ENCODE measurements around the gene RSRC1. TPM values are rescaled to one million over a fixed set of nuclear protein-coding genes. Genes with fewer than 3 reads are reported as not detected.

RSRC1 gene
- total and polyA plus RNA-seq, 2 experiments from 2014 or later = 22.6 to 34.1 TPM

DNA sequence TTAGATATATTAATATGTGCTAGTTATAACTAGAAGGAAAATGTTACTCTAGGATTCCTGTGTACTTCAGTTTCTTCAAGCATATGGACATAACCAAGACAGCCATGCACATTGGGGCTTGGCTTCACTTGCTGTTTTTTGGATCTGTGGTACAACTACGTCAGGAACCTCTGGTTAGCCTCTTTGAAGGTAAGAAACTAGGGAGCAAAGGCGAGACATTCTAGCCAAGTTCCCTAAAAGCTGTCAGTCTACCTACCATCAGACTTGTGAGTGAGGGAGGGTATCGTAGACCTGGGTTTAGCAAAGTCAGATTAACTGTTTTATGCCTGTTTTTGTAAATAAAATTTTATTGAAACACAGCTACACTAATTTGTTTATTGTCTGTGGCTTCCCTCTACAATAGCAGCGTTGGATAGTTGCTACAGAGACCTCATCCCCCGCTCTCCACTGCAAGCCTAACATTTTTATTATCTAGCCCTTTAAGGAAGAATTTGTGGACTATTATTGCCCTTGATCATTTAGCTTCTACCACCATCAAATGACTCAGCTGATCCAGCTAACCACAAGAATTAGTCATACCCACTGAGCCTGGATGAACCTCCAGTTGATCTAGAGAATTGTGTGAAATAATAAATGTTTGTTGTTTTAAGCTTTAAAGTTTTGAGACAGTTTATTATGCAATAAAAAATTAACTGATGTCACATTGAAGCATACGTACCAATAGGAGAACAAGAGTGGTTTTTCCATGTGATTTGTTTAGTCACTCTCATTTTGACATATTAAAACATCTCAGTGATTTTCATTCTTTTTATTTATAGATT, 58.1 kb downstream of the RSRC1 start:
- H4K20me1 ChIP-seq (ENCODE audit: insufficient read depth, poor library complexity, severe bottlenecking) = no peaks in the 10 kb centered on the region
- WGBS (ENCODE audit: low lambda C conversion rate, missing lambda C conversion rate) = 80% methylated on average over 6 of the region's 6 CpGs
- no peaks in the 10 kb centered on the region for H3K79me2 ChIP-seq
- H3K36me3 ChIP-seq (replicated peaks; ENCODE audit: insufficient read depth, low read depth) = no peaks in the 10 kb centered on the region
- no peak overlapping the region for H3K4me2 ChIP-seq
- H3K4me1 ChIP-seq (ENCODE audit: insufficient read depth) = no peaks in the 10 kb centered on the region
- H3K9me3 ChIP-seq (ENCODE audit: low read depth) = no peaks in the 10 kb centered on the region
- peak; percentile 5 for DNase-seq (ENCODE audit: low spot score)
- no peak overlapping the region for H3K27ac ChIP-seq
- TF ChIP-seq EZH2 (IDR thresholded peaks at IDR 0.05; ENCODE audit: borderline replicate concordance) (no peak), EZH2phosphoT487 (IDR thresholded peaks at IDR 0.05; ENCODE audit: low read depth, severe bottlenecking, unreplicated experiment) (no peak)
- TF ChIP-seq, protein P1, sequence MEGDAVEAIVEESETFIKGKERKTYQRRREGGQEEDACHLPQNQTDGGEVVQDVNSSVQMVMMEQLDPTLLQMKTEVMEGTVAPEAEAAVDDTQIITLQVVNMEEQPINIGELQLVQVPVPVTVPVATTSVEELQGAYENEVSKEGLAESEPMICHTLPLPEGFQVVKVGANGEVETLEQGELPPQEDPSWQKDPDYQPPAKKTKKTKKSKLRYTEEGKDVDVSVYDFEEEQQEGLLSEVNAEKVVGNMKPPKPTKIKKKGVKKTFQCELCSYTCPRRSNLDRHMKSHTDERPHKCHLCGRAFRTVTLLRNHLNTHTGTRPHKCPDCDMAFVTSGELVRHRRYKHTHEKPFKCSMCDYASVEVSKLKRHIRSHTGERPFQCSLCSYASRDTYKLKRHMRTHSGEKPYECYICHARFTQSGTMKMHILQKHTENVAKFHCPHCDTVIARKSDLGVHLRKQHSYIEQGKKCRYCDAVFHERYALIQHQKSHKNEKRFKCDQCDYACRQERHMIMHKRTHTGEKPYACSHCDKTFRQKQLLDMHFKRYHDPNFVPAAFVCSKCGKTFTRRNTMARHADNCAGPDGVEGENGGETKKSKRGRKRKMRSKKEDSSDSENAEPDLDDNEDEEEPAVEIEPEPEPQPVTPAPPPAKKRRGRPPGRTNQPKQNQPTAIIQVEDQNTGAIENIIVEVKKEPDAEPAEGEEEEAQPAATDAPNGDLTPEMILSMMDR (IDR thresholded peaks at IDR 0.05; ENCODE audit: poor library complexity) = no peak
- no peak overlapping the region for H2AFZ ChIP-seq
- H3K4me3 ChIP-seq = no peak overlapping the region
- no peaks in the 10 kb centered on the region for H3K9me2 ChIP-seq (replicated peaks; ENCODE audit: insufficient read depth)
- H3K27me3 ChIP-seq = no peaks in the 10 kb centered on the region

DNA sequence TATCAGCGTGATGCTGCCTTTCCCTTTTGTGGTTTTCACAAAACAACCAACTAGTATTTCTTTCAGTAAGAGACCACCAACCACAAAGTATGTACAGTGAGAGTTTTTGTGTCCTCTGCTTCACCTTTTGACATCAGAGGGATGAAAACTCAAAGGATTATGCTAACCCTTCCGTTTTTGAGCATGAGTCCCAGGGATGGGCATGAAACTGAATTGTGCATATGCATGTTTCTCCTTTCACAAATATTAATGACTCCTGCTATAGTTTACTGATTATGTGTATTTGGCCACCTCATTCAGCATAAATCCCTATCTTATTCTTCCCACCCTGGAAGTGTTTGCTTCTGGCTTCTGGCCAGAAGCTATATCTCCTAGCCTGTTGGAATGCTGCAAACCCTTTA, 59.2 kb downstream of the RSRC1 start:
- TF ChIP-seq EZH2 (IDR thresholded peaks at IDR 0.05; ENCODE audit: borderline replicate concordance) = no peak
- TF ChIP-seq, protein P1 (IDR thresholded peaks at IDR 0.05; ENCODE audit: poor library complexity) = no peak
- TF ChIP-seq EZH2phosphoT487 (IDR thresholded peaks at IDR 0.05; ENCODE audit: low read depth, severe bottlenecking, unreplicated experiment) = no peak
- no peaks in the 10 kb centered on the region for H3K4me1 ChIP-seq (ENCODE audit: insufficient read depth)
- H3K9me3 ChIP-seq (ENCODE audit: low read depth) = no peaks in the 10 kb centered on the region
- no peaks in the 10 kb centered on the region for H3K27me3 ChIP-seq
- H2AFZ ChIP-seq = no peak overlapping the region
- H4K20me1 ChIP-seq (ENCODE audit: insufficient read depth, poor library complexity, severe bottlenecking) = no peaks in the 10 kb centered on the region
- 82% methylated on average over 2 of the region's 2 CpGs for WGBS (ENCODE audit: low lambda C conversion rate, missing lambda C conversion rate)
- no peak for DNase-seq (ENCODE audit: low spot score)
- no peaks in the 10 kb centered on the region for H3K79me2 ChIP-seq
- H3K4me3 ChIP-seq = no peak overlapping the region
- H3K27ac ChIP-seq = no peak overlapping the region
- no peaks in the 10 kb centered on the region for H3K9me2 ChIP-seq (replicated peaks; ENCODE audit: insufficient read depth)
- H3K36me3 ChIP-seq (replicated peaks; ENCODE audit: insufficient read depth, low read depth) = no peaks in the 10 kb centered on the region
- H3K4me2 ChIP-seq = no peak overlapping the region

DNA sequence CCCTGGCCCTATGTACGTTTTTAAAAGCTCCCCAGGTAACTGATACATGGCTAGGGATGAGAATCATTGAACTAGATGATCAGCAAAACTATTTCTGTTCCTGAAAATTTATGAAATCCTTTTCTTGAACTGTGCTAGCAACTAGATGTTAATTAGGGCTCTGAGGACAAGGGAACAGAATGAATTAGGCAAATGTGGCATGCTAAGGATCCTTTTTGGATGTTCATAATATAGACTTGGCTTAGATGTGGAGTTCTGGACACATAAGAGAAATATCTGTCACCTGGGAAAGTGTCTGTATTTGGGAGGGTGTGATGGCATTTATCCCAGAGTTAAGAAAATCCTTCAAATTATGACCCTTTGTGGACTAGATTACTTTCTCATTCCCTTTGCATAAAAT, 71.2 kb downstream of the RSRC1 start:
- H3K4me2 ChIP-seq = no peak overlapping the region
- H3K79me2 ChIP-seq = no peaks in the 10 kb centered on the region
- no peak overlapping the region for H2AFZ ChIP-seq
- no peaks in the 10 kb centered on the region for H3K27me3 ChIP-seq
- TF ChIP-seq EZH2 (IDR thresholded peaks at IDR 0.05; ENCODE audit: borderline replicate concordance) (no peak), EZH2phosphoT487 (IDR thresholded peaks at IDR 0.05; ENCODE audit: low read depth, severe bottlenecking, unreplicated experiment) (no peak)
- TF ChIP-seq, protein P1 (IDR thresholded peaks at IDR 0.05; ENCODE audit: poor library complexity) = no peak
- H3K4me1 ChIP-seq (ENCODE audit: insufficient read depth) = no peaks in the 10 kb centered on the region
- H3K27ac ChIP-seq = no peak overlapping the region
- no peak overlapping the region for H3K4me3 ChIP-seq
- no peaks in the 10 kb centered on the region for H3K9me2 ChIP-seq (replicated peaks; ENCODE audit: insufficient read depth)
- no peaks in the 10 kb centered on the region for H4K20me1 ChIP-seq (ENCODE audit: insufficient read depth, poor library complexity, severe bottlenecking)
- H3K9me3 ChIP-seq (ENCODE audit: low read depth) = no peaks in the 10 kb centered on the region
- DNase-seq (ENCODE audit: low spot score) = no peak
- 83% methylated on average over 1 of the region's 1 CpG for WGBS (ENCODE audit: low lambda C conversion rate, missing lambda C conversion rate)
- no peaks in the 10 kb centered on the region for H3K36me3 ChIP-seq (replicated peaks; ENCODE audit: insufficient read depth, low read depth)

Measured in hepatocyte (in vitro differentiated cells).